GM21825 (cell line): ENCODE data around the gene PRKCH.

ENCODE experiments used
- ATAC-seq: cut with Tn5 transposase; IDR thresholded peaks from one replicate; pipeline ENCODE4 v1.9.1; 2021; ENCODE audit warnings: mild to moderate bottlenecking, moderate library complexity; ENCODE audit not compliant: unreplicated experiment

Gene PRKCH

DNA sequence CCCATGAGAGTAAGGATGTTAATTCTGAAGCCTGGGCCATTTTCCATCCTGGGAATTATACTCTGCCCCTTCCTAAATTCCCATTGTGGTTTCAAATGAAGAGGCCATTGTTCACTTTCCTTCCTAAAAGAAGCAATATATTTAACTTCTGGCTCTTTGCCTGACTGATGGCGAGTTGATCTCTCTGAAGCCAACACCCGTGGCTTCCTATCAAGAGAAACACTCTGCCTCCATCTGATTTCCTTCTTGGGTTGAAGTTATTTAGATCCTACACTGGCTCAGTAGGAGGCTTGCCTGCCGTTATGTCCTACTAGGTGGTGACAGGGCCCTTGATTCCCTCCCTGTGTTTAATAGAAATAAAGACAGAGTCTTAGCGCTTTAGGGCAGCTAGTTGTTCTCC, 97.4 kb downstream of the PRKCH start:
- ATAC-seq = no peak

DNA sequence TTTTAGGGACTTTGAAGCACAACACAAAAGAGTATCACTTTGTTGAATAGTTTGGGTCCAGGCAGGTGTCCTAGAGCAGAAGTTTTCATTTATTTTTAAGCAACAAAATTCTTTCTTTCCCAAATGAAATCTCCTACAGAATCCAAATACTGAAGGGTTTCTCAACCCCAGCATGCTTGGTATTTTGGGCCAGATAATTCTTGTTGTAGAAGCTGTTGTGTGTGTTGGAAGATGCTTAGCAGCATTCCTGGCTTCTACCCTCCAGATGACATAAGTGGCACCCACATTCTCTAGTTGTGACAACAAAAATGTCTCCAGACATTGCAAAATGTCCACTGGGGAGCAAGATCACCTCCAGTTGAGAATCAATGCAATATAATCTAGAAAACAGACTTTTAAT, 97.8 kb downstream of the PRKCH start:
- no peak for ATAC-seq

DNA sequence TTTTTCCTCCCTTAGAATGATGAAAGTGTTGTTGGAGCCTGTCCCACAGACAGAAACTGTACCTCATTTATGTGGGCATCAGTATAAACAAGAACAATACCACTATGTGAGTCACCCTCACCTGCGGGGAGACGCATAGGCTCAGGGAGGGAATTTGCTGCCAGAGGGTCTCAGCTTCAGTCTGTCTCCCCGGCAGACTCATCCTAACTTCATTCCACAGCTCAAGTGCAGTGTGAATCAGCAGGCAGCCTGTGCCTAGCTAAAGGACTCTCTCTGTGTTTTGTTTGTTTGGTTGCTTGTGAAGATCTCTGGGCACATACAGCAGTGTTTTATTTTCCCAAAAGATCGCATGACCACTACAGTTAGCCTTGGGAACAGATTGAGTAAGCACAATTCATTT, 98.9 kb downstream of the PRKCH start:
- ATAC-seq = no peak

DNA sequence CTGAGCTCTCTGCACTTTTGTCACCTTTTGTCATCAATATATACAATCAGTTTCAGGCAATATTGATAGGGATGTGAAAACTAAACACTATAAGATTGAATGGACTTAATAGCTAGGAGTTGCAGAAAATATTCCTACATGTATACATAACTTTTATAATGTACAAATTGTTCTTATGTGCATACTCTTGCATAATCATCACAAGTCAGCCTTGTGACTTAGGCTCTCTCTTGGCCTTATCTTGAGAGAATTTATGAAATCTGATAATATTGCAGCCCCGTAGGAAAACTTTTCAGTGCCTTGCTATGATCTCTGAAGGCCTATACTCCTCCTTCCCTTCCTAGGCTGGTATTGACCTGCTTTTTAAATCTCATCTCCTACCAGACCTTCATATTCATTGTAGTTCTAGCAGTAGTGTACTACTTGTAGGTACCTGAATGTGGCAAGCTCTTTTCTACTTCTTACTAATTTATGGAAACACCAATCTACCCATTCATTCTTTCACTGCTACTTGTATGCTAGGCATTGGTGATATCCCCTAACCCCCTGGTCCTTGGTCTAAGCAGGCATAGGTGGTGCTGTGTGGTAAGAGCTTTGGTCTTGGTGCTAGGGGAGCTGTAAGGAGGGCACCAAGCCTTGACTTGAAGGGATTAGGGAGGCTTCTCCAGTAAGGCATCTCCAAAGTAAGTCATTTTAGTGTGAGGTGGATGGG, 100.0 kb downstream of the PRKCH start:
- ATAC-seq = no peak

DNA sequence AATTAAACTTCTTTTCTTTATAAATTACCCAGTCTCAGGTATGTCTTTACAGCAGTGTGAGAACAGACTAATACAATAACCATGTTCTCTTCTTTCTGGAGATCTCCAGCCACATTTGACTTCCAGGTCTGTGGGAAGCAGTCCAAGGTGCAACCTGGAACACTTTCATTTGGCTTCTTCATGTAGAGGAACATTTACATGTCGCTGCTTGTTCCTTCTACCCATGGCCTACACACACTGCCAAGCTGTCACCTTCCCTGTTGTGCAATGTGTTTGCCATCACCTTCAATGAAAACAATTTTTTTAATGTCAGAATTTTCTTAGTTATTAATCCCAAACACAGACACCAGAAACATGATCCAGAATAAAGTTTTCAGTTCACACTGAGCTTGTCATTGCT, 104.7 kb downstream of the PRKCH start:
- ATAC-seq = no peak

DNA sequence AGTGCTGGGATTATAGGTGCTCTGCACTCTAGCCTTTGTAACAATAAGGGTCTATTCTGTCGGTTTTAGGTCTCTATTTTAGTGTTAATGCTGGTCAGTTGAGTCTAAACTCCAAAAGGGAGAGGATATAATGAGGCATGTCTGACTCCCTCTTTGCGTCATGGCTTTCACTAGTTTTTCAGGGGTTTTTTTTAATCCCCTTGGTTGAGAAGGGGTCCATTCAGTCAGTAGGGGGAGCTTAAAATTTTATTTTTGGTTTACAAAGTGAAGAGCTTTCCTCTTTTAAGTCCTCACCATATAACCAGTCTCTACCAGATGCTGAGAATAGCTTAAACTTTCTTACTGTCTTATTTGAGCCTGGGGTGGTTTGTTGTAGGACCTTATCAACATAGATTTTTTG, 106.9 kb downstream of the PRKCH start:
- no peak for ATAC-seq

DNA sequence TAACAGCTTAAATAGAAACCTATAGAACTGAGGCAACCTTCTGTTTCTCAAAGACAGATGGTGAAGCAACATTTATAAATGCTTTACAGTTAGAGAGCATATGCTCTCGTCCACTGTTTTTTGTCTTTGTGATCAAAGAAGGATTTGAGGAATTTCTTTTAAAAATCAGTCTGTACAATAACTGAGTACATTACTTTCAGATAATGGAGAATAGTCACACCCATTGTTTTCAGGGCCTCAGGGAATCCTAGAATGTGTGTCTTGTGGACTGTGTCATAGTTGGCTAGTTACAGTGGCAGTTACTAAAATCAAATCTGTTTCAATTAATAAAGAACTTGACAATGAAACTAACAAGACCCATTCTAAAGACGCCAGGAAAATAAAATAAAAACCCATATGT, 107.9 kb downstream of the PRKCH start:
- ATAC-seq = no peak

DNA sequence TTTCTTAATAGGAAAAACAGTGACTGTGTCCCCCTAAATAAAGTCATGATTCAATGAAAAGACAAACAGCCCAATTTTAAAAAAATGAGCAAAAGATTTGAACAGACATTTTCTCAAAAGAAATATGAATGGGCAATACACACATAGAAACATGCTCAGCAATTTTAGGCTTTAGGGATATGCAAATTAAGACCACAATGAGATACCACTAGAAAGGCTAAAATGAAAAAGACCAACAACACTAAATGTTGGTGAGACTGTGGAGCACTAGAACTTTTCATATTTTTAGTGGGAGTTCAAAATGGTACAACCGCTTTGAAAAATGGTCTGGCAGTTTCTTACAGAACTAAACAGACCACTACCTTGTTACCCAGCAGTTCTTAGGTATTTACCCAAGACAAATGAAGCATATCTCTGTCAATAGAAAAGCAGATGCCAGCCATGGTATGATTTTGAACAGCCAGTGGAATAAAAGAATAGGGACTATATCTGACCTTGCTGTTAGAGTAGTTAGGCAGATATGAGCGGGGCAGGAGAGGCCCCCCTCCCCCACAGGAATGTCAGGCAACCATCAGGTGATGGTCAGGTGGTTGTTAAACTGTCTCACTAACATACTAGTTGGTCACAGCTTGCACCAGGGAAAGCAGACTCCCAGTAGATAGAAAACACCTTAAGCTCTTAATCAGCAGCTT, 108.8 kb downstream of the PRKCH start:
- ATAC-seq = no peak

DNA sequence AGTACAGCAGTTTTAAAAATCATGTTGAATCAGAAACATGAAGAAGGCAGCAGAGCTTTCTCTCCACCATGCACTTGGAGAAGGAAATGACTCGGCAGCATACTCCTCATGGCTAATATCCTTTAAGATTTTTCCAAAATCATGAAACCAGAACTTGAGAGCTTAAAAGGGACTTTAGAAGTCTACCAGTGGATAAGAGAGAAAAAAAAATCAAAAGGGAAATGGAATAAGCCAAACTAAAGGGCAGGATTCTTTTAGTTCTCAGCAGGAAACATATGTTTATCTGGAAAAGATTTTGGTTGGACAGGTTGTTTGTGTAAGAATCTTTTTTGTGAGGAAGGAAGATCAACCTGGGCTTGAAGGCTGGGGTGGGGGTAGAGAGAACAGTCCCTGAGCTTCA, 111.8 kb downstream of the PRKCH start:
- no peak for ATAC-seq

DNA sequence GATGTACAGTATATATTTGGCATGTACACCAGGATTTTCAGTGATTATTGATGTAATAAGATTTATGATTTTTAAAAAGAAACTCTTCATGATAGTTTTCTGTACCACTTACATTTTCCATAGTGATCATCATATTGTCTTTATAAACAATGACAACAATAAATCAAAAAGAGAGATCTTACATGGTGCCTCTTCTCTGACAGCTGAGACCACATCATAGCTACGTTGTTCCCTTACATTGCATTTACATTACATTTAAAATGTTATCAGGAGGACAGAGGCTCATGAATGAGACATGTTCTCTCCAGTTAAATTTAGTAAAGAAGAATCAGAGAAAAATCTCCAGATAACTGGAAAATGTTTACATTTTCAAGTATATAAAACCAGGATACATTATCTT, 112.4 kb downstream of the PRKCH start:
- no peak for ATAC-seq

DNA sequence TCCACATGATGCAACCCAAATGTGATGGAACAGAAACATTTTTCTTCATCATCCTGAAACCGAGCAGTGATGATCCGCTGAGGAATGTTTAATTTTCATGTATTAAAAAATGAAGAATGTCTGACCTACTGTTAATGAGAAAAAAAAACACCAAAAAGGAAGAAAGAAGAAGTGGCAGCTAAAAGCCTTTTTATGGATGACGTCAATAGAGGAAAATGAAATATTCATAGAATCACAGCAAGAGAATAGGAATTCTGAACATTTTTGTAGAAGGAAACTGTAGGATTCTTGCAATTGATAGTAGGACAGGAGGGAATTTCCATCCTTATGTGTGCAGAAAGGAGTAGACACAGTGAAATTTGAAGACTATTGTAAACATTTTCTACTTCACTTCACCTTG, 112.9 kb downstream of the PRKCH start:
- no peak for ATAC-seq

DNA sequence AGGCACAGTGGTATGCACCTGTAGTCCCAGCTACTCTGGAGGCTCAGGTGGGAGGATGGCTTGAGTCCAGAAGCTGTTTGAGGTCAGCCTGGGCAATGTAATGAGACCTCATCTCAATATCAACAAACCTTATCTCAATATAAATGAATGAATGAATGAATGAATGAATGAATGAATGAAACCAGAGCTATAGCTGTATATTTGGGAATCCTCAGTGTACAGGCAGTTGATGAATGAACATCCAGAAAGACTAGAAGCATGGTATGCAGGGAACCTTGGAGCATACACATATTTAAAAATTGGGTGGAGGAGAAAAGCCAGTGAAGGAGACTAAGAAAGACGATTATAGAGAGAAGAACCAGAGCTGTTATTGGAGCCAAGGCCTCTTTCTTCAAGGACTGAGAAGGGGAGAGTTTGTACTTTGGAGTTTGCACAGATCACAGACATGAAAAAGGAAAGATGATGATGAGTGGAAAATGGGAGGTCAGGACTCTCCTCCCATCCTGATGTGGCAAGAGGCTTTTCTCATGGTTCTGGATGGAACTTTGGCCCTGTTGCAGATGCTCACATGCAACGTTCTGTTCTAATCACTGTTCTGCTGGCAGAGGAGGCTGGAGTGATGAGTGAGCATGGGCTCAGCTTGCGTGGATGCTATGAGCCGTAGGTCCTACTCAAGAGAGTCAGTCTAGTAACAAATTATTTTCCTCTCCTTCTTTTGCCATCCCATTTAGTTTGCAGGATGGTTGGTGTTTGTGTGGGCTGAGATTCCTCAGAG, 114.4 kb downstream of the PRKCH start:
- no peak for ATAC-seq

DNA sequence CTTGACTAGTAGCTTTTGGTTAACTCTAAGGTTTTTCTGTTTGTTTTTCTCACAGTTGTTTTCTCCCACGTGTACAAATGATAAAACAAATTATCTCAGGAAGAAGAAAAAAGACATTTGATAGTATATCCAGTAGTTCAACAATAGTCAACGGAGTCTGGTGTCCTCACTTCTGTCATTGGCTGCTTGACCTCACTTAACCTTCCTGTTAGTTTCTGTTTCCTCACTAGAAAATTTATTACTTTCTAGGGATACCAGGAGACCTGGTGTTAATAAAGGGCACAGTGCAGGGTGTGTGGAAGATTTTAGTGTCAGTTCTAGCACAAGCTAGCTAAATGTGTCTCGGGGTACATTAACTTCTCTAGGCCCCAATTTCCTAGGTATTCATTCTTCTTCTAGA, 116.0 kb downstream of the PRKCH start:
- no peak for ATAC-seq

DNA sequence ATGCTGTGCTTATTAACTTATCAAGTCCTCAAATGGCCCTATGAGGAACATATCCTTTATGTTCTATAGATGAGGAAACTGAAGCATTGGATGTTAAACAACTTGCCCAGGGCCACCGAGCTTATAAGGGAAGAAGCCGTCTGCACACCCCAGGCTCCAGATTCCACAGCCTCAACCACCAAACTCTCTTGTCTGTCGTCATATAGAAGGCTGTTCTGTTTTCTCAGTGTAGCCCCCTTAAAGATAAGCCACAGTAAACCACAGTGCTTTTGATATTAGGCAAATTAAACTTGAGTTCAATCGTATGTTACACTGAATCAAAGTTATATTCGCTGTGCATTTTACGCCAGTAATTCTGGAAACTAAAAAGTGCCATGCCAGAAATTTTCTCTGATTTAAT, 116.7 kb downstream of the PRKCH start:
- no peak for ATAC-seq

DNA sequence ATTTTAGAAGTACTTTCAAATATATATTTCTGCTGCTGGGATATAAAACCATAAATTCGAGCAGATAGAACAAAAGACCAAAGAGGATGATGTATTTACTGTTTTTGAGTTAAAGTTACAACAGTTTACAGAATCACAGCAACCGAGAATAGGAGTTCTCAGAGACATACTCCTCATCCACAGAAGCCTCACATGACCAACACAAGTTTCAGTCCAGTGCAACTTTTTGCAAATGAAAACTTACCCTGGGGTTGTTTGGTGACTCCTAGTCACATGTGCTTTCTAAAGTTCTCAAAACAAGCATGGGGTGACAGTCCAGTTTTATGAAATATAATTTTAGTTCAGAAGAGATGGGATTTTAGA, 117.1 kb downstream of the PRKCH start:
- peak; percentile 42 for ATAC-seq

DNA sequence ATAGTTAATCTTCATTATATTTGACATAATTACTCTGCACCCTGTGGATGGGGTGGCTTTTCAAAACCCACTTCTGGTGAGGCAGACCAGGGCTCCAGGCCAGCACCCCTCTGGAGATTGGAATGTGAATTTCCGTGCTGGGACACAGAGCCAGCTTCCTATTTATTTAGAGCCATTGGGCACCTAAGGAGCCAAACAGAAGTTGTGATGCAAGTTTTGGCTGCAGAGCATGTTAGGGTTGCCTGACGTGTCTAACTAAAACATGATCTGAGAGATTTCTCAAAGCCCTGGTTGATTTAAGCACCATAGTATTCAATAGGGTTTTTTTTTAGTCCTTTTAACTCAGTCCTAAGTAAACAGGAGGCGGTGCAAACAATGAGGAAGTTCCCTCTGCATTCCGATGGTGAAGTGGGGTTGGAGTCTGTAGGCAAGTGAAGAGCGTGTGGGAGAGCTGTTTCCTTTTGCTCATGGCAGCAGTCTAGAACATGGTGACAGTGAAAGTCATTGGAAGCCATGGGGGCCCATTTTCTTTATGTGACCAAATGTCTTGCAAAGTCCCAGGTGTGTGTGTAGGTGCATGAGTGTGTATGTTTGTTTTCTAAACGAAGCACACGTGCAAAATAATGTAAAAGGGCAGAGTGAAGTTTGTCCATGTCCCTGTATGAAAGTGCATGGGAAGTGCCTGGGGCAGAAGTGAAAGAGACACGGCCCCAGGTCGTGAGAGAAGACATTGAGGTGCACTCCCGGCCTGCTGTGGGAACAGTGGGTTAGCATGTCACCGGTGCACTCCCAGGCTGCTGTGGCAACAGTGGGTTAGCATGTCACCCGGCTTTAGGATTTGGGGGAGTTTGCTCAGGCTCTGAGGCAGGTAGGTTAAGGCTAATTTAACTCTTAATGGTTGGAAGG, 117.7 kb downstream of the PRKCH start:
- ATAC-seq = peak; percentile 49

DNA sequence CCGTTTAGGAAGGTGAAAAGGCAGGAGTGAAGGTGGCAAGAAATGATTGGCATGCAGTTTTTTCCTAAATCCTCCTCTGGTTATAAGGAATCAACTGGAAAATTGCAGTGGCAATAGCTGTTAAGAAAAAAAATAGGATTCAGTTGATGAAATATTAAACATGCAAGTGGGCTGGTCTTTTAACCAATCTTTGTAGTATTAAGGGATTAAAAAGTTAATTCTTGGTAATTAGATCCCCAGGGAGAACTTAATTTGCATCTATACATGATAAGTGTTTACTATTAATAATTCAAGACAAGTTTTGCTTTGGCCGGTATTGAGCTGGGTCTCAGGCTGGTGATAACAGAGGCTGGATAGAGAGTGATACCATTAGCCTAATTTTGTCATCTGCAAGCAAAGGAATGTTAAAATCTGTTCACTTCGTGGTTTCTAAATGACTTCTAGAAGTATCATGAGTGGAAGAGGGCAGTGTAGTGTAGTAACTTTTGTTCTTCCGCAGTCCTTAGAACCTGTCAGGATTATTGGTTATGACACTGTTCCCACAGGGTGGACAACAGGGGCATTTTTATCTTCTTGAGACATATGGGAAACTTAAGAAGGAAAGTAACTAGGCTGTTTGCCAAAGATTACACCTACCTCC, 118.5 kb downstream of the PRKCH start:
- ATAC-seq = no peak

DNA sequence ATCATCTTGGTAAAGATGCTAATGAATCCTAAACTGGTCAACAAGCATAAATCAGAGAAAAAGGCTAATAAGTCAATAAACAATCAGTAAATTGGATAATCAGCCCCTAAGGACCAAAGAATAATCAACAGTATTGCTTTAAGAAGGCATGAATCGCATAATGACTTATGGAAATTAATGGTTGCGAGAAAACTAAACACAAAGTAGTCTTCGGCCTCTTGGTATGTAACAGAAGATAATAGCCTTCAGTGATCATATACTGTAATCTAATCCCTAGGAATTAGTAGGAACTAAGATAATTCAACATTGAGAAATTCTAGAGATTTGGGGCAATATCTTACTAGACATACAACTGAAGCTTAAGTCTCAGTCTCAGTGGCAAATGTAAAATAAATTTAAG, 122.1 kb downstream of the PRKCH start:
- ATAC-seq = no peak

DNA sequence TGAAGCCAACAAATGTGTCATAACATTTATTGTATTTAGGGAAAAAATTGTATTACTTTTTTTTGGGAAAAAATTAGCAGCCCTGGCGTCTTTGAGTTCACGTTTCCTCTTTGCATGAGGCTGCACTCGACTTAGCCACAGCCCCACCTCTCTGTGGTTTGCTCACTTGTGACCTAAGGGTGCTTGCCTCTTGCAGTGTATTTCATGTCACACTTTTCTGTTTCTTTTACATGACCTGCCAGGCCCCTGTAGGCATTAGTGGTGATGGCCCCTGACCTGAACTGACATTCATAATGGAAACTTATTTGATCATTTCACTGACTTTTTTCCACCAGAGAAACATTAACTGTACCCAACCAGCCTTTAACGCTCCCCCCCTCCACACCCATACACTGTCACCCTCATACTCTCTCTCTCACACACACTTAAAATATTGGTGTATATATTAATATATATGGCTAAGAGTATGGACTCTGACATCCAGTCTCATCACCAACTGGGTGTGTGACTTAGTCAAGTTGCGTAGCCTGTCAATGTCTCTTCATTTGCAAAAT, 122.9 kb downstream of the PRKCH start:
- ATAC-seq = peak; percentile 82

DNA sequence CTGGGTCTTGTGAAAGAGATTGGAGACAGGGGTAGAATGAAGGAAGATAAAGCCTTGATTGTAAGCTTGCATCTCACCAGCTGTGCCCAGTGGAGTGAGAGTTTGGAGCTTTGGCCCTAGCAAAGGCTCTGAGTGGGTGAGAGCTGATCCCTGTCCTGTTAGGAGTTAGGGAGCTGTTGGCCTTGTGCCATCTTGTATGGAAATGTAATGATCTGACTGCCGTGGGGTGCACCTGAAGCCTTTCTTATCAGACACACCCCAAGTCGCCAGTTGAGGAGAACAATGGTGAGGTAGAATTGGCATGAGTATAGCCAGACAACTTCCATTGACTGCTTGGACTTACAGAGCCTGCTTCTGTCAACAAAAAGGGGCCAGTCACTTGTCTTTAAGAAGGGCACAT, 130.1 kb downstream of the PRKCH start:
- no peak for ATAC-seq
